Stimulated activated CD4-positive, alpha-beta T cell treated with anti-CD3 and anti-CD28 coated beads, TNF-alpha, amount 100 ng/mL, for 48 hours (primary cell): ENCODE measurements around the gene SERTAD3.
A peak's percentile ranks its signal among the peaks of the same experiment; 100 is the strongest.

Experiments used
- DNase-seq, 3 donors: peaks; one replicate each; pipeline ENCODE4 v3.0.0-alpha.2; 2020; ENCODE audit warnings: low read depth in 3 of 3

Gene SERTAD3

GRCh38 chr19:40425450-40426287 is 18.5 kb downstream of the SERTAD3 start, which contains the start of gene SERTAD1:
Gene SERTAD1, minus strand, starts transcription at chr19:40425992. Its CDS starts 2,446 bp downstream, at chr19:40423546.
- peak; percentile 99 to 100 (median 100) for DNase-seq

- no peak for DNase-seq
These were observed 19.3 kb downstream of the SERTAD3 start for GRCh38 chr19:40424637-40425449.

DNA sequence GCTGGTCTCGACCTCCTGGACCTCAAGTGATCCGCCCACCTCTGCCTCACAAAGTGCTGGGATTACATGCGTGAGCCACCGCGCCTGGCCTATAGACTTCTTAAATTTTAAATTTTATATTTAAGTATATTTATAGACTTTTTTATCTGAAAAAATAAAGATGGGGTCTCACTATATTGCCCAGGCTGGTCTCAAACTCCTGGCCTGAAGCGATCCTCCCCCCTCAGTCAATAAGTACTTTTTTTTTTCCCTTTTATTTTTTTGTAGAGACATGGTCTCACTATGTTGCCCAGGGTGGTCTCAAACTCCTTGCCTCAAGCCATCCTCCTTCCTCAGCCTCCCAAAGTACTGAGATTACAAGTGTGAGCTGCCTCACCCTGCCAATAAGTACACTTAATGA is 20.2 kb downstream of the SERTAD3 start:
- DNase-seq: no peak

DNA sequence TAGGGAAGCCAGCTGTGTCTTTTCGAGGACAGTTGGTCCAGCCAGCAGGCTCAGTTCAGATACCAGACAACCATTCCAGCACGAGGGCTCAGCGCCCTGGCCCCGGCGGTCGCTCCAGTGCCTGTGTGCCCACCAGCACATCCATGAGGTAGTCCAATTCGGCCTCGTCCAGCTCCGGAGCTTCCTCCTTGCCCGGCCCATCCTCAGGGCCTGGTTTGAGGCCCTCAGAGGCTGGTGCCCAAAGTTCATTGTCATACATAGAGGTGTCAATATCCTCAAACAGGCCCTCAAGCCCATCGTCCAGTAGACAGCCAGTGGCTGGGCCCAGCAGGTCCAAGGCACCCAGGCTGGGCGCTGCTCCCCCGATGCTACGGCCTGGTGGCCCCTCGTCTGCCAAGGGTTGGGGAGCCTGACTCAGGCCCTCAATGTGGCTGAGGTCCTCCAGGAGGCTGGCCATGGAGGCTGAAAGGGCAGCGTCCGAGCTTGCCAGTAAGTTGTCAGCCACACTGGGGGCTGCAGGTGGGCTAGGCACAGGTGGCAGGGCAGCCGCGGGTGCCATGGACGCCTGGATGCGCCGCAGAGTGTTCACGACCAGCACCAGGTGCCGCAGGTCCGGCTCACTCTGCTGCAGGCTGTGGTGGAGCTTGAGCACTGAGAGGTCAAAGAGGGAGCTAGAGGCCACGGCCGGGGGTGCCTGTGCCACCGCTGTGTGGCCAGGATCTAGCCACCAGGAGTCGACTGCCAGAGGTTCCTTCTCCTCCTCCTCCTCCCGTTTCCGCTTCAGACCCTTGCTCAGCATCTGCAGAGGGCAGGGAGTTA is 21.2 kb downstream of the SERTAD3 start:
- no peak for DNase-seq

DNA sequence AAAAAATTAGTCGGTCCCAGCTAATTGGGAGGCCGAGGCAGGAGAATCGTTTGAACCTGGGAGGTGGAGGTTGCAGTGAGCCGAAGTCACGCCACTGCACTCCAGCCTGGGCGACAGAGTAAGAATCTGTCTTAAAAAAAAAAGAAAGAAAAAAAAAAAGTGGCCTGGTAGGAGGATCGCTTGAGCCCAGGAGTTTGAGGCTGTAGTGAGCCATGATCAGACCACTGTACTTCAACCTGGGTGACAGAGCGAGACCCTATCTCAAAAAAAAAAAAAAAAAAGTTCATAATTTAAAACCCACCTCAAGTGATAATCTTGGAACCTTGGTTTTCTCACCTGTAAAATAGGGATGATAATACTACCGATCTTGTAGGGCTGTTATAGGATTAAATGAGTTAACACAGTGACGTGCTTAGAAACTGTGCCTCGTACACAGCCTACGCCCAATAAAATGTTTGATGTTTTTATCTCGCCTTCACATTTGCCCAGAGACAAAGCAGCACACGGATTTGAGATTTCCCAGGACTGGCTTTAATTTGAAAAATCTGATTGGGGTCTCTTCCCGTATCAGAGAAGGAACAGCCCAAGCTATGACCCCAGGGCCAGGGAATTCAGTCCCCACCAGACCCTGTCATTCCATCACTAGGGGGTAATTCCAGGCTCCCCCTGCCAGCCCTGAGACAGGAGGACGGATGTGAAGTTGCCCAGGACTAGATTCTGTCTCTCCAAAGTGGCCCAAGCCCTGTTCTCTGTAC is 22.0 kb downstream of the SERTAD3 start:
- no peak for DNase-seq

DNA sequence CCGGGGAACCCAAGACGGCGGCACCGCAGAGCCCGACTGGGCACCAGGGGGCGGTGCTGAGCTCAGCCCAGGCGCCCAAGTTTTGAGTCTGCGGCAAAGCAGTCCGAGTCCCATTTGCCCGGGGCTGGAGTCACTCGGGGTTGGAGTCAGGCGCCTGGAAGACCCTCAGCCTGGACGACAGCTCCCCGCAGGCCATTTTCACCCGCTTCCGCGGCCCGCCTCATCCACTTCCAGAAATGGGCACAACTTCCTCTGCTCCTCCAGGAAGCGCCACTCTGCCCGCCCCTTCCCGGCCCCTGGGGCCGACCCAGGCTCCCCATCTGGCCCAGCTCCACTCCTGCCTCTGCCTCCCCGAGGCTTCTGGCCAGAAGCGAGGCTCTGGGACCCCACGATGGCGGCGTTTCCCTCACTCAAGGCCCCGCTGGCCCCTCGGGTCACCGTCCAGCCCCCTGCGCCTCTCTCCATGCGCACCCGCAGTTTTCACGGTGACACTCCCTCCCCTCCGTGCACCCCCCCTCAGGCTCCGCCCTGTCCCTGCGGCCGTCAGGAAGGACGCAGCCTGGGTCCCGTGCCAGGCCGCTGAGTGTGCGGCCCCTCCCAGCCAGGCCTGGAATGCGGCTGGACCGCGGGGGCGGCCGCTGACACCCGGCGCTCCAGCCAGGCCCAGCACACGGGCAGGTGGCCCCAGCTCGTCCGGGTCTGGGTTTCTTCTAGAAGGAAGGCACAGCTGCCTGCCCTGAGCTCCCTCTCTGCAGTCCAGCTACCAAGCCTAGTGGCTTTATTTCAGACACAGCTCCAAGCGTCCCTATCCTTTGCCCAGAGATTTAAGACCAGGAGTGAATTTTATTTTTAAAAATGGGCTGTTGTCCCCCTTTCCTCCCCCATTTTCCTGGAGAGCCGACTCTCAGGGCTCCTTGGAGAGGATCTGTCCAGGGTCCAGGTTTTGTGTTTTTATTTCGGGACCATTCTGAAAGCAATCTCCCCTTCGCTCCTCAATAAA is 23.1 kb downstream of the SERTAD3 start:
- DNase-seq: peak; percentile 33 to 63 (median 45)

GRCh38 chr19:40420451-40420765 is 23.7 kb downstream of the SERTAD3 start:
- no peak for DNase-seq

DNA sequence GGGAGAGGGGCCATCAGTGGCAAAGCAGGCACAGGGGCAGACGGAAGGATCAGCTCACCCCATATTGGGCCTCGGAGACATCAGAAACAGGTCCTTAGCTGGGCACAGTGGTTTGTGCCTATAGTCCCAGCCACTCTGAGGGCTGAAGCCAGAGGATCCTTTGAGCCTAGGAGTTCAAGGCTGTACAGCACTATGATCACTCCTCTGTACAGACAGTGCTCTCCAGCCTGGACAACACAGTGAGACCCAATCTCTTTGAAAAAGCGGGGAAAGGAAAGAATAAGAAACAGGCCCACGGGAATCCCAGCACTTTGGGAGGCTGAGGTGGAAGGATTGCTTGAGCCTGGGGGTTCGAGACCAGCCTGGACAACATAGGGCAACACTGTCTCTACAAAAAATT is 24.4 kb downstream of the SERTAD3 start:
- no peak for DNase-seq

DNA sequence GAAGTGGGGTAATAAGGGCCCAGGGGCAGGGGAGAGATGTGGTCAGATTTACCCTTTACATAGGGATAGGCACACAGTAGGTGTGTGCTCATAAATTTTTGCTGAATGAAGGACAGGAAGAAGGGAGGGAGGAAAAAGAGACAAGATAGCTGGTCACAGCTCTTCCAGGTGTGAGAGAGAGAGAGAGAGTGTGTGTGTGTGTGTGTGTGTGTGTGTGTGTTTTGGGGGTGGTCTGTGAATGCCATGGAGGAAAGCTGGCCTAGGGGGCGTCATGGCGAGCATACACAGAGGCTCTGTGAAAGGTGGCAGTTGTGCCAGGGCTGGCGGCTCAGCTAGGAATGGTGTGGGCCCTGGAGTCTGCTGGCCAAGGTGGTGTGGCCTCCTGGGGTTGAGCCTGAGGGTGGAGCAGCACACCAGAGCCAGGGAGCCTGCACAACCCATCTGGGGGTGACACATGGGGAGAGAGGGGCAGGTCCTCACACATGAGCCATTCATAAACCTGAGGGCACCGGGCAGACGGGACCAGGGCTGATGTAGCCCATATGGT is 25.0 kb downstream of the SERTAD3 start:
- DNase-seq: no peak

GRCh38 chr19:40418040-40418439 is 26.1 kb downstream of the SERTAD3 start:
- DNase-seq: no peak

- DNase-seq: no peak
These were observed 26.5 kb downstream of the SERTAD3 start for GRCh38 chr19:40417643-40417981.

- no peak for DNase-seq
These were observed 27.1 kb downstream of the SERTAD3 start for GRCh38 chr19:40416918-40417642.

DNA sequence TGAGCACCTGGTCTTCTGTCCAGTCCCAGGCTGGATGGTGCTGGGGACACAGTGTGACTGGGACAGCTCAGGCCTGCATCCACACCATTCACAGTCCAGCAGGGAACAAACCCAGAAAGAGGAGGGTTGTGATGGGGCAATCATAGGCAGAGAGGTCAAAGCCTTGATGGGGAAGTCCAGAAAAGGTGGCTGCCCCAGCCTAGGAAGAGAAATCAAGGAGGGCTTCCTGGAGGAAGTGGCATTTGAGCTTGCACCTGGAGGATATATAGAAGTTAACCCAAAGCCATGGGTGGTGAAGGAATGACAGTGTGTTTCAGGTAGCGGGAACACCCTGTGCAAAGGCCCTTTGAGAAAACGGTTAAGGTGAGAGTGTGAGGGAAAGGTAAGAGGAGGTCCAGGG is 28.4 kb downstream of the SERTAD3 start:
- no peak for DNase-seq

DNA sequence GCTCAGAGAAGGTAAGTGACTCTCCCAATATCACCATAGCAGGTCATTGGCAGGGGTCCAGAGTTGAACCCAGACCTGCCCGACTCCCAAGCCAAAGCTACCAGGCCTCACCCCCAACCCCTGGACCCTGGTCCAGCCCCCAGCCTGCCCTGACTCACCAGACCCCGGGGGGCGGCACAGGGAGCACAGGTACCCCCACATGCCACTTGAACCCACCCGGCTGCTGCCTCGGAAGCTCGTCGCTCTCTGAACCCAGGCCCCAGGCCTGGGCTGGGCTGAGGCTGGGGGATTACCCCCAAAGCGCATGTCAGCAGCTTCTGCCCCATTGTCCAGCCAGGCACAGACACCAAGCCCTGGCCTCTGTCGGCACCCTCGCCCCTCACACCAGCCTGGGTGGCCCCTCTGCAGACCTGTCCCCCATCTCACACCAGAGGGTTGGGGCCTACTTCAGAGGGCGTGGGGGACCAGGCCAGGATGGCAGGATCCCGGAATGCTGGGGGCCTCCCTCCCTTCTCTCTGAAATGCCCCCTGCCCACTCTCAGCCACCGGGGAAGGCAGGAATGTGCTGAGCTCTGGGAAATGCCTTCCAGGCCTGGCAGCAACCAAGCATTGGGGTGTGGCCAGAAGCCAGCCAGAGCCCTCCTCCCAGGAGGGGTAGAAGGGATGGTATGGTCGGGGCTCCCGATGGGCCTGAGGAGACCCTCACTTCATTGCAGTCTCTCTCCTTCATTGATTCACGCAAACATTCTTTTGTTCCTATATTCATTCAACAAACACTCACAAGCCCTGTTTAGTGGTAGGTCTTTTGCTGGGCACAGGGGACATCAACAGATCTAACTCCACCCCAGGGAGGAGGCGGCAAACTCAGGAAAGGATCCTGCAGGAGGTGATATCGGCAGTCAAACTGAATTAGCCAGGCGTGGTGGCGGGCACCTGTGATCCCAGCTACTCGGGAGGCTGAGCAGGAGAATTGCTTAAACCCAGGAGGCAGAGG is 29.3 kb downstream of the SERTAD3 start:
- no peak for DNase-seq

- DNase-seq: no peak
These were observed 30.8 kb downstream of the SERTAD3 start, which contains the start of gene PRX for GRCh38 chr19:40413291-40413845. Gene PRX, minus strand, starts transcription at chr19:40413378. Its CDS starts 5,446 bp downstream, at chr19:40407932.

DNA sequence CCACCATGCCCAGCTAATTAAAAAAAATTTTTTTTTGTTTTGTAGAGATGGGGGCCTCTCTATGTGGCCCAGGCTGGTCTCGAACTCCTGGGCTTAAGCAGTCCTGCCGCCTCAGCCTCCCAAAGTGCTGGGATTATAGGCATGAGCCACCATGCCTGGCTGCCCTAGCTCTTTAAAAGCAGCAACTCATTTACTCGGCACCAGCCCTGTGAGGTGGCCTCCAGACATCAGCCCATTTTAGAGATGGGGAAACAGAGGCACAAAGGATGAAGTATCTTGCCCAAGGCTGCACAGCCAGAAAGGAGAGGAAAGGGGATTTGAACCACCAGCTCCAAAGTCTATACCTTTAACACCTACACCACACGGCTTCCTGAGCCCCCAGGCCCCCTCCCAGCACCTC is 31.3 kb downstream of the SERTAD3 start:
- DNase-seq: no peak

DNA sequence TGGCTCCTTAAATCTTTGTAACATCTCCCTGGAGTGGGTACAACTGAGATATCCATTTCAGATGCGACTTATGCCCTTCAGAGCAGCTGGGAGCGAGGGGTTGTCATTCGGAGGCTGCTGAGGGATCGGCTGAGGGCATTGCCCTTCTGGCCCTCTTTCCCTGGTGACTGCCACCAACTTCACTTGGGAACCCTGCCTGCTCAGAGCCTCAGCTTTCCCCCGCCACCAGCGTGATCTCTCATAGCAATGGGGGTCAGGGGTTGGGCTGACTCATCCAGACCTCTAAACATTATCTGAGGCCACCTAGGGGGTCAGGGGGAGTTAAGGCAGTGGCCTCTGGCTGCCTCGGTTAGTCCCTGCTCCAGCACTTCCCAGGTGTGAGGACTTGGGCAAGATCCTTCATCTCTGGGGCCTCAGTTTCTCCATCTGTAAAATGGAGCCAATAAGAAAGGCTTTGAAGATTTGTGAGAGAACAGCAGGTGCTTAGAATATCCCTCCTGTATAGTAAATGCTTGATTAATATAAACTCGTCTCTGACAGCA is 32.1 kb downstream of the SERTAD3 start:
- DNase-seq: no peak
